Panc1 (cell line): Measurements from ENCODE around the gene ARMC12.

Experiments used
- POLR2AphosphoS5 ChIP-seq: IDR thresholded peaks from 2 replicates; pipeline ENCODE4 v1.6.1; 2012; ENCODE audit warnings: mild to moderate bottlenecking, low read depth, low read length, moderate library complexity
- SIN3A ChIP-seq: IDR thresholded peaks from 2 replicates; pipeline ENCODE4 v1.6.1; 2012; ENCODE audit warnings: low read depth, mild to moderate bottlenecking, low read length, moderate library complexity, borderline replicate concordance; ENCODE audit not compliant: insufficient read depth
- TCF7L2 ChIP-seq: IDR thresholded peaks from 2 replicates; pipeline ENCODE4 v1.6.1; 2011; ENCODE audit warnings: mild to moderate bottlenecking, low read depth, low read length, inconsistent platforms
- TF ChIP-seq, protein P1 (sequence below): fragments of 450-650 bp; IDR thresholded peaks from 2 replicates; pipeline ENCODE4 v1.5.1; 2017; ENCODE audit warnings: mild to moderate bottlenecking
- TF ChIP-seq, protein P2 (sequence below), 2 experiments: IDR thresholded peaks; 2 replicates each; pipeline ENCODE4 v1.6.1; 2011 to 2012; ENCODE audit warnings: low read depth in 2 of 2, control low read depth in 1 of 2, low read length in 1 of 2, mild to moderate bottlenecking in 1 of 2, moderate library complexity in 1 of 2; ENCODE audit not compliant: insufficient read depth in 1 of 2

DNA sequence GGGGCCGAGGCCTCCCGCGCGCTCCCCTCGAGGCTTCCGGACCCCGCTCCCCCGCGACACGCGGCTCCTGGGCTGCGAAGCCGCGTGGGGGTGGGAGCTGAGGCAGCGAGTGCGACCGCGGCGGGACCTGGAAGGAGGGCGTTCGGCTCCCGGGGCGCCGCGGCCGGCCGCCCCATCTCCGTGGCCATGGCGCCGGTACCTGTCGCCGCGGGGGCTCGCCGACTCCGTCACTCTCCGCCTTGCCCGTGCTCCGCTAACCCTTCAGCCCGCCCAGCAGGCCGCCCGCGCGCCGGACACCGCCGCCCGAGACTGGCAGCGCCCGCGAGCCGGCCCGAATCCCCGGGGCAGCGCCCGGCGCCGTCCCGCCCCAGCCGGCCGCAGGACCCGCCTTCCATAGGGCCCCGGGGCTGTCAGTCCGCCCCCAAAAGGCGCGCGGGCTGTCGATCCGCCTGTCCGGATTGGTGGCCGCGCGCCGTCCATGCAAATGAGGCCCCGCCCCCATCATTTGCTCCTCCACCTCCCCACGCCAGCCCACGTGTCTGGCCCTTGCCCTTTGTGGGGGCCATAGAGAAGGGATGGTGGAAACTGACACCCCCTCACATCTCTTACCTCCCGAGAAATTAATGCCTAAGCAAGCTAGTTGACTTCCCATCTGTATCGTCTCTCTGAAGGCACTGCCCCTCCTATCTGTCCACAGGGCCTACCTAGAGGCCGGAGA lies 48.1 kb upstream of the ARMC12 start, which contains the start of gene FKBP5:
- TF ChIP-seq, protein P1, sequence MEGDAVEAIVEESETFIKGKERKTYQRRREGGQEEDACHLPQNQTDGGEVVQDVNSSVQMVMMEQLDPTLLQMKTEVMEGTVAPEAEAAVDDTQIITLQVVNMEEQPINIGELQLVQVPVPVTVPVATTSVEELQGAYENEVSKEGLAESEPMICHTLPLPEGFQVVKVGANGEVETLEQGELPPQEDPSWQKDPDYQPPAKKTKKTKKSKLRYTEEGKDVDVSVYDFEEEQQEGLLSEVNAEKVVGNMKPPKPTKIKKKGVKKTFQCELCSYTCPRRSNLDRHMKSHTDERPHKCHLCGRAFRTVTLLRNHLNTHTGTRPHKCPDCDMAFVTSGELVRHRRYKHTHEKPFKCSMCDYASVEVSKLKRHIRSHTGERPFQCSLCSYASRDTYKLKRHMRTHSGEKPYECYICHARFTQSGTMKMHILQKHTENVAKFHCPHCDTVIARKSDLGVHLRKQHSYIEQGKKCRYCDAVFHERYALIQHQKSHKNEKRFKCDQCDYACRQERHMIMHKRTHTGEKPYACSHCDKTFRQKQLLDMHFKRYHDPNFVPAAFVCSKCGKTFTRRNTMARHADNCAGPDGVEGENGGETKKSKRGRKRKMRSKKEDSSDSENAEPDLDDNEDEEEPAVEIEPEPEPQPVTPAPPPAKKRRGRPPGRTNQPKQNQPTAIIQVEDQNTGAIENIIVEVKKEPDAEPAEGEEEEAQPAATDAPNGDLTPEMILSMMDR: no peak
- TF ChIP-seq POLR2AphosphoS5 (peak; percentile 53; the same call in 1 of the 2 replicates), SIN3A (peak; percentile 65; the same call in 1 of the 2 replicates), TCF7L2 (no peak; the same call in 1 of the 2 replicates)
- TF ChIP-seq, protein P2, sequence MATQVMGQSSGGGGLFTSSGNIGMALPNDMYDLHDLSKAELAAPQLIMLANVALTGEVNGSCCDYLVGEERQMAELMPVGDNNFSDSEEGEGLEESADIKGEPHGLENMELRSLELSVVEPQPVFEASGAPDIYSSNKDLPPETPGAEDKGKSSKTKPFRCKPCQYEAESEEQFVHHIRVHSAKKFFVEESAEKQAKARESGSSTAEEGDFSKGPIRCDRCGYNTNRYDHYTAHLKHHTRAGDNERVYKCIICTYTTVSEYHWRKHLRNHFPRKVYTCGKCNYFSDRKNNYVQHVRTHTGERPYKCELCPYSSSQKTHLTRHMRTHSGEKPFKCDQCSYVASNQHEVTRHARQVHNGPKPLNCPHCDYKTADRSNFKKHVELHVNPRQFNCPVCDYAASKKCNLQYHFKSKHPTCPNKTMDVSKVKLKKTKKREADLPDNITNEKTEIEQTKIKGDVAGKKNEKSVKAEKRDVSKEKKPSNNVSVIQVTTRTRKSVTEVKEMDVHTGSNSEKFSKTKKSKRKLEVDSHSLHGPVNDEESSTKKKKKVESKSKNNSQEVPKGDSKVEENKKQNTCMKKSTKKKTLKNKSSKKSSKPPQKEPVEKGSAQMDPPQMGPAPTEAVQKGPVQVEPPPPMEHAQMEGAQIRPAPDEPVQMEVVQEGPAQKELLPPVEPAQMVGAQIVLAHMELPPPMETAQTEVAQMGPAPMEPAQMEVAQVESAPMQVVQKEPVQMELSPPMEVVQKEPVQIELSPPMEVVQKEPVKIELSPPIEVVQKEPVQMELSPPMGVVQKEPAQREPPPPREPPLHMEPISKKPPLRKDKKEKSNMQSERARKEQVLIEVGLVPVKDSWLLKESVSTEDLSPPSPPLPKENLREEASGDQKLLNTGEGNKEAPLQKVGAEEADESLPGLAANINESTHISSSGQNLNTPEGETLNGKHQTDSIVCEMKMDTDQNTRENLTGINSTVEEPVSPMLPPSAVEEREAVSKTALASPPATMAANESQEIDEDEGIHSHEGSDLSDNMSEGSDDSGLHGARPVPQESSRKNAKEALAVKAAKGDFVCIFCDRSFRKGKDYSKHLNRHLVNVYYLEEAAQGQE (IDR thresholded peaks at IDR 0.05; ENCODE audit: insufficient read depth in 1 of 2, low read depth in 2 of 2, low read length in 1 of 2): no peak
